Measurements from ENCODE around the gene SH3BP4.

DNA sequence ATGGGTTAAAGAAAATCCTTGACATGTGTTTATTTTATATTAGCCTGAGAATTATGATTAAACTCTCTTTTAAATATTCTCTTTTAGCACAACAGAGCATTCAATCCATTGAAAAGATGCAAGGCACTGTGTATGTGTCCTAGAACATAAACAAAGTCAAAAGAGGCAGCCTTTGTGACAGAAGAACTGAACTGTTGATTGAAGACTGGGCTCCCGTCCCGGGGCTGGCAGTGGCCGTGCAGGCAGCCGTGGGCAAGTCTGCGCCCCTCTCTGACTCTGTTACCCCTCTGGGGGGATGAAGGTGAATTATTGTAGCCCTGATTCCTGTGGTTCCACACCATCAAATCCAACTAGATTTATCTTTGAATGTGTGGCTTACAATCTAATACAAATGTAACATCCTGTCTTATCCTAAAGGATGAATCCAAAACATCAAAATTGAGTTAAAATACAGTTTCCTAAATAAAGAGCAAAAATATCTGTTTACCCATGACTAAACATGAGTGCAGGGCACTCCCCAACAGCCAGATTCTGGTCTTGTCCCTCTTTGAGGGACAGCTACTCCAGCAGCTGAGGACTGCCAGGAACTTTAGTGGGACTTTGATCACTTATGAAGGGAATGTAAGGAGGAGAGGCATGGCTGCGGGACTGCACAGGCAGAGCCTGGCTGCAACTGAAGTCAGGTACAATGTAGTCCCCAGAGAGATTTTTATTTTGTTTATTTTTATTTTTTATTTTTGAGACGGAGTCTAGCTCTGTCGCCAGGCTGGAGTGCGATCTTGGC is 37.3 kb upstream of the SH3BP4 start:
- TF ChIP-seq EHMT2 (IDR thresholded peaks at IDR 0.05; ENCODE audit: low read depth) (no peak), EP300 (IDR thresholded peaks at IDR 0.05) (no peak), ZSCAN20 (CRISPR knock-in tag; IDR thresholded peaks at IDR 0.05) (no peak), MYC (IDR thresholded peaks at IDR 0.05; ENCODE audit: borderline replicate concordance, low read length) (no peak), MAZ (IDR thresholded peaks at IDR 0.05; ENCODE audit: borderline replicate concordance, low read depth, low read length) (no peak), CEBPB (IDR thresholded peaks at IDR 0.05) (no peak), RAD21 (conservative IDR thresholded peaks at IDR 0.05 in 1 of 2, IDR thresholded peaks at IDR 0.05 in 1 of 2) (no peak), JUNB (IDR thresholded peaks at IDR 0.05) (no peak)
- TF ChIP-seq, protein P1, sequence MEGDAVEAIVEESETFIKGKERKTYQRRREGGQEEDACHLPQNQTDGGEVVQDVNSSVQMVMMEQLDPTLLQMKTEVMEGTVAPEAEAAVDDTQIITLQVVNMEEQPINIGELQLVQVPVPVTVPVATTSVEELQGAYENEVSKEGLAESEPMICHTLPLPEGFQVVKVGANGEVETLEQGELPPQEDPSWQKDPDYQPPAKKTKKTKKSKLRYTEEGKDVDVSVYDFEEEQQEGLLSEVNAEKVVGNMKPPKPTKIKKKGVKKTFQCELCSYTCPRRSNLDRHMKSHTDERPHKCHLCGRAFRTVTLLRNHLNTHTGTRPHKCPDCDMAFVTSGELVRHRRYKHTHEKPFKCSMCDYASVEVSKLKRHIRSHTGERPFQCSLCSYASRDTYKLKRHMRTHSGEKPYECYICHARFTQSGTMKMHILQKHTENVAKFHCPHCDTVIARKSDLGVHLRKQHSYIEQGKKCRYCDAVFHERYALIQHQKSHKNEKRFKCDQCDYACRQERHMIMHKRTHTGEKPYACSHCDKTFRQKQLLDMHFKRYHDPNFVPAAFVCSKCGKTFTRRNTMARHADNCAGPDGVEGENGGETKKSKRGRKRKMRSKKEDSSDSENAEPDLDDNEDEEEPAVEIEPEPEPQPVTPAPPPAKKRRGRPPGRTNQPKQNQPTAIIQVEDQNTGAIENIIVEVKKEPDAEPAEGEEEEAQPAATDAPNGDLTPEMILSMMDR (IDR thresholded peaks at IDR 0.05): no peak
- TF ChIP-seq, protein P2, sequence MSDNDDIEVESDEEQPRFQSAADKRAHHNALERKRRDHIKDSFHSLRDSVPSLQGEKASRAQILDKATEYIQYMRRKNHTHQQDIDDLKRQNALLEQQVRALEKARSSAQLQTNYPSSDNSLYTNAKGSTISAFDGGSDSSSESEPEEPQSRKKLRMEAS (IDR thresholded peaks at IDR 0.05): no peak
- TF ChIP-seq, protein P3, sequence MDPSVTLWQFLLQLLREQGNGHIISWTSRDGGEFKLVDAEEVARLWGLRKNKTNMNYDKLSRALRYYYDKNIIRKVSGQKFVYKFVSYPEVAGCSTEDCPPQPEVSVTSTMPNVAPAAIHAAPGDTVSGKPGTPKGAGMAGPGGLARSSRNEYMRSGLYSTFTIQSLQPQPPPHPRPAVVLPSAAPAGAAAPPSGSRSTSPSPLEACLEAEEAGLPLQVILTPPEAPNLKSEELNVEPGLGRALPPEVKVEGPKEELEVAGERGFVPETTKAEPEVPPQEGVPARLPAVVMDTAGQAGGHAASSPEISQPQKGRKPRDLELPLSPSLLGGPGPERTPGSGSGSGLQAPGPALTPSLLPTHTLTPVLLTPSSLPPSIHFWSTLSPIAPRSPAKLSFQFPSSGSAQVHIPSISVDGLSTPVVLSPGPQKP (IDR thresholded peaks at IDR 0.05; ENCODE audit: low read depth, low read length): no peak
- TF ChIP-seq, protein P4, sequence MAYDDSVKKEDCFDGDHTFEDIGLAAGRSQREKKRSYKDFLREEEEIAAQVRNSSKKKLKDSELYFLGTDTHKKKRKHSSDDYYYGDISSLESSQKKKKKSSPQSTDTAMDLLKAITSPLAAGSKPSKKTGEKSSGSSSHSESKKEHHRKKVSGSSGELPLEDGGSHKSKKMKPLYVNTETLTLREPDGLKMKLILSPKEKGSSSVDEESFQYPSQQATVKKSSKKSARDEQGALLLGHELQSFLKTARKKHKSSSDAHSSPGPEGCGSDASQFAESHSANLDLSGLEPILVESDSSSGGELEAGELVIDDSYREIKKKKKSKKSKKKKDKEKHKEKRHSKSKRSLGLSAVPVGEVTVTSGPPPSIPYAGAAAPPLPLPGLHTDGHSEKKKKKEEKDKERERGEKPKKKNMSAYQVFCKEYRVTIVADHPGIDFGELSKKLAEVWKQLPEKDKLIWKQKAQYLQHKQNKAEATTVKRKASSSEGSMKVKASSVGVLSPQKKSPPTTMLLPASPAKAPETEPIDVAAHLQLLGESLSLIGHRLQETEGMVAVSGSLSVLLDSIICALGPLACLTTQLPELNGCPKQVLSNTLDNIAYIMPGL (CRISPR knock-in tag; IDR thresholded peaks at IDR 0.05; ENCODE audit: borderline replicate concordance): no peak
- TF ChIP-seq, protein P5, sequence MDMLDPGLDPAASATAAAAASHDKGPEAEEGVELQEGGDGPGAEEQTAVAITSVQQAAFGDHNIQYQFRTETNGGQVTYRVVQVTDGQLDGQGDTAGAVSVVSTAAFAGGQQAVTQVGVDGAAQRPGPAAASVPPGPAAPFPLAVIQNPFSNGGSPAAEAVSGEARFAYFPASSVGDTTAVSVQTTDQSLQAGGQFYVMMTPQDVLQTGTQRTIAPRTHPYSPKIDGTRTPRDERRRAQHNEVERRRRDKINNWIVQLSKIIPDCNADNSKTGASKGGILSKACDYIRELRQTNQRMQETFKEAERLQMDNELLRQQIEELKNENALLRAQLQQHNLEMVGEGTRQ (IDR thresholded peaks at IDR 0.05): no peak

Data from A549 (cell line).